Progenitor cell of endocrine pancreas (in vitro differentiated cells): ENCODE measurements around the gene HLA-DOB. TPM values are rescaled to one million over a fixed set of nuclear protein-coding genes. Genes with fewer than 3 reads are reported as not detected.

Experiments
- DNase-seq: peaks from one replicate; pipeline ENCODE4 v3.0.0; 2021; ENCODE audit warnings: low spot score; ENCODE audit not compliant: unreplicated experiment
- H3K27ac Mint-ChIP-seq: 2 replicates; pipeline ENCODE4 v1.8.0; 2021; ENCODE audit warnings: mild to moderate bottlenecking, moderate library complexity, mixed read lengths
- H3K27me3 Mint-ChIP-seq: 2 replicates; pipeline ENCODE4 v1.8.0; 2021; ENCODE audit warnings: mixed read lengths
- H3K36me3 Mint-ChIP-seq: 2 replicates; pipeline ENCODE4 v1.8.0; 2022; ENCODE audit warnings: mixed read lengths; ENCODE audit not compliant: insufficient read depth
- H3K4me1 Mint-ChIP-seq: 2 replicates; pipeline ENCODE4 v1.8.0; 2021; ENCODE audit warnings: low read depth, mixed read lengths
- H3K4me3 Mint-ChIP-seq: 2 replicates; pipeline ENCODE4 v1.8.0; 2021; ENCODE audit warnings: low read depth, mild to moderate bottlenecking, moderate library complexity, mixed read lengths
- H3K9me3 Mint-ChIP-seq: 2 replicates; pipeline ENCODE4 v1.8.0; 2021; ENCODE audit warnings: low read depth, mixed read lengths
- CTCF ChIP-seq: fragments of 200-600 bp; sonication (generic); IDR thresholded peaks from one replicate; pipeline ENCODE4 v1.5.0; 2021; ENCODE audit warnings: antibody characterized with exemption, mild to moderate bottlenecking; ENCODE audit not compliant: unreplicated experiment
- total RNA-seq: library from RNA; stranded (reverse); gene quantifications from 2 replicates; pipeline ENCODE4 v1.2.1, GENCODE V29; 2021

The HLA-DOB gene
- total RNA-seq, 1 donor from 2014 or later = not detected

GRCh38 chr6:32763421-32763820 is 53.4 kb downstream of the HLA-DOB start, which contains the start of gene HLA-DQB2:
TSS of gene HLA-DQB2 (minus strand) at chr6:32763532. CDS start at chr6:32763470, 62 bp downstream.
- Mint-ChIP-seq H3K9me3 (no peaks in the 10 kb centered on the region), H3K4me3 (no peak within 1 kb of the TSS), H3K4me1 (no peaks in the 10 kb centered on the region), H3K27ac (no peak within 1 kb of the TSS), H3K36me3 (no peaks in the 10 kb centered on the region), H3K27me3 (peaks cover 22% of the 10 kb centered on the region)
- no peak for TF ChIP-seq CTCF
- DNase-seq = no peak

Other genes with a start within 250 kb of the HLA-DOB start
- gene HLA-DRB1, start 227.2 kb downstream of the HLA-DOB start, total RNA-seq = 4.6 and 7.7 TPM in 2 replicates
- not detected in 2 replicates for gene HLA-DQA1, start 179.6 kb downstream of the HLA-DOB start, total RNA-seq
- gene HLA-DQB1, start 150.3 kb downstream of the HLA-DOB start, total RNA-seq = 6.1 TPM in 2 replicates
- 0.44 and 0.79 TPM in 2 replicates for gene HLA-DQA2, start 75.6 kb downstream of the HLA-DOB start, total RNA-seq
- gene HLA-DQB2, start 53.5 kb downstream of the HLA-DOB start, total RNA-seq = not detected in 2 replicates
- gene TAP2, start 21.7 kb upstream of the HLA-DOB start, total RNA-seq = 2.0 and 5.1 TPM in 2 replicates
- 0.29 TPM in 1 of 2 replicates, not detected in the other for gene PSMB8, start 27.0 kb upstream of the HLA-DOB start, total RNA-seq
- gene TAP1, start 36.7 kb upstream of the HLA-DOB start, total RNA-seq = 0.50 and 1.1 TPM in 2 replicates
- not detected in 2 replicates for gene PSMB9, start 37.2 kb upstream of the HLA-DOB start, total RNA-seq
- 1.1 and 1.8 TPM in 2 replicates for gene HLA-DMB, start 124.0 kb upstream of the HLA-DOB start, total RNA-seq
- gene HLA-DMA, start 136.1 kb upstream of the HLA-DOB start, total RNA-seq = 3.3 and 3.4 TPM in 2 replicates
- 229 and 238 TPM in 2 replicates for gene BRD2, start 151.6 kb upstream of the HLA-DOB start, total RNA-seq
- gene HLA-DOA, start 192.6 kb upstream of the HLA-DOB start, total RNA-seq = 4.1 and 5.6 TPM in 2 replicates